HG02981 (cell line): ENCODE data around the gene CFAP410.
"Not testable (repeated sequence)": the region's sequence is repeated elsewhere in the genome, so short reads cannot be mapped to it uniquely, and the experiment has no call there.

Source experiments
- ATAC-seq: cut with Tn5 transposase; IDR thresholded peaks from one replicate; pipeline ENCODE4 v1.9.1; 2021; ENCODE audit warnings: mild to moderate bottlenecking, moderate library complexity; ENCODE audit not compliant: unreplicated experiment

The CFAP410 gene

GRCh38 chr21:44370027-44370735, 31.0 kb upstream of the CFAP410 start:
- no peak for ATAC-seq

GRCh38 chr21:44368711-44369446, 29.7 kb upstream of the CFAP410 start:
- ATAC-seq = no peak

GRCh38 chr21:44366586-44367211, 27.5 kb upstream of the CFAP410 start:
- no peak for ATAC-seq

GRCh38 chr21:44365967-44366585, 26.9 kb upstream of the CFAP410 start:
- ATAC-seq = no peak

GRCh38 chr21:44365251-44365966, 26.2 kb upstream of the CFAP410 start:
- no peak for ATAC-seq

- ATAC-seq = no peak
These were observed 25.2 kb upstream of the CFAP410 start for GRCh38 chr21:44364151-44365053.

GRCh38 chr21:44363278-44363677, 24.1 kb upstream of the CFAP410 start:
- ATAC-seq = no peak

- not testable (repeated sequence) for ATAC-seq
These were observed 22.7 kb upstream of the CFAP410 start for GRCh38 chr21:44361903-44362302.

- no peak for ATAC-seq
These were observed 21.0 kb upstream of the CFAP410 start for GRCh38 chr21:44360159-44360558.

- no peak for ATAC-seq
These were observed 20.2 kb upstream of the CFAP410 start for GRCh38 chr21:44359396-44359795.

GRCh38 chr21:44357064-44357837, 18.1 kb upstream of the CFAP410 start:
- ATAC-seq = no peak

GRCh38 chr21:44356636-44357035, 17.4 kb upstream of the CFAP410 start:
- ATAC-seq = no peak

GRCh38 chr21:44356160-44356559, 17.0 kb upstream of the CFAP410 start:
- ATAC-seq = no peak

- no peak for ATAC-seq
These were observed 15.9 kb upstream of the CFAP410 start for GRCh38 chr21:44354775-44355771.

GRCh38 chr21:44354001-44354405, 14.8 kb upstream of the CFAP410 start:
- no peak for ATAC-seq

- no peak for ATAC-seq
These were observed 14.2 kb upstream of the CFAP410 start, which contains the start of gene TRPM2 for GRCh38 chr21:44353191-44353970. Gene TRPM2 (plus strand): TSS chr21:44353621. CDS start chr21:44353701, 80 bp downstream.

GRCh38 chr21:44352253-44352860, 13.2 kb upstream of the CFAP410 start:
- ATAC-seq = no peak
